Astrocyte (in vitro differentiated cells and primary cell): ENCODE measurements around the gene ZNF497. TPM values are rescaled to one million over a fixed set of nuclear protein-coding genes. Genes with fewer than 3 reads are reported as not detected.

Experiments
- DNase-seq: peaks from one replicate; pipeline ENCODE4 v3.0.0-alpha.2; 2010; ENCODE audit warnings: low read depth
- FAIRE-seq: peaks from 2 replicates; lab custom pipeline; 2011; peaks lifted over from hg19 to GRCh38; lab: Jason Lieb, UNC
- H2AFZ ChIP-seq: 2 replicates; pipeline ENCODE4 v1.6.0; 2012; ENCODE audit warnings: low read depth, low read length, inconsistent platforms
- H3K27ac ChIP-seq: 2 replicates; pipeline ENCODE4 v1.5.1; 2011; ENCODE audit warnings: low read depth, low read length, inconsistent platforms
- H3K27me3 ChIP-seq: 2 replicates; pipeline ENCODE4 v1.6.0; 2011; ENCODE audit warnings: low read length, inconsistent platforms; ENCODE audit not compliant: insufficient read depth
- H3K36me3 ChIP-seq: 2 replicates; pipeline ENCODE4 v1.5.1; 2011; ENCODE audit warnings: low read length, inconsistent platforms; ENCODE audit not compliant: insufficient read depth
- H3K4me1 ChIP-seq: 2 replicates; pipeline ENCODE4 v1.5.1; 2011; ENCODE audit warnings: low read length, inconsistent platforms; ENCODE audit not compliant: insufficient read depth
- H3K4me2 ChIP-seq: 2 replicates; pipeline ENCODE4 v1.6.0; 2012; ENCODE audit warnings: low read length, inconsistent platforms
- H3K4me3 ChIP-seq: 2 replicates; pipeline ENCODE4 v1.5.1; 2011; ENCODE audit warnings: low read depth, mild to moderate bottlenecking, low read length, inconsistent platforms; ENCODE audit not compliant: insufficient read depth
- H3K79me2 ChIP-seq: 2 replicates; pipeline ENCODE4 v1.6.0; 2012; ENCODE audit warnings: mild to moderate bottlenecking, low read length, inconsistent platforms; ENCODE audit not compliant: insufficient read depth
- H3K9ac ChIP-seq: 2 replicates; pipeline ENCODE4 v1.6.0; 2012; ENCODE audit warnings: mild to moderate bottlenecking, low read length, inconsistent platforms
- H3K9me3 ChIP-seq: 2 replicates; pipeline ENCODE4 v1.5.1; 2012; ENCODE audit warnings: low read depth, mild to moderate bottlenecking, low read length, inconsistent platforms; ENCODE audit not compliant: insufficient read depth
- H4K20me1 ChIP-seq: 2 replicates; pipeline ENCODE4 v1.6.0; 2012; ENCODE audit warnings: low read length, inconsistent platforms; ENCODE audit not compliant: insufficient read depth
- H3K27ac Mint-ChIP-seq: one replicate; pipeline ENCODE4 v1.8.0; 2021; ENCODE audit warnings: mild to moderate bottlenecking, mixed read lengths; ENCODE audit not compliant: unreplicated experiment
- H3K27me3 Mint-ChIP-seq: one replicate; pipeline ENCODE4 v1.8.0; 2021; ENCODE audit warnings: low read depth, mixed read lengths; ENCODE audit not compliant: unreplicated experiment
- H3K36me3 Mint-ChIP-seq: one replicate; pipeline ENCODE4 v1.8.0; 2021; ENCODE audit warnings: low read depth, mixed read lengths; ENCODE audit not compliant: unreplicated experiment
- H3K4me1 Mint-ChIP-seq: one replicate; pipeline ENCODE4 v1.8.0; 2021; ENCODE audit warnings: low read depth, mixed read lengths; ENCODE audit not compliant: unreplicated experiment
- H3K4me3 Mint-ChIP-seq: one replicate; pipeline ENCODE4 v1.8.0; 2021; ENCODE audit warnings: mild to moderate bottlenecking, moderate library complexity, mixed read lengths; ENCODE audit not compliant: unreplicated experiment
- H3K9me3 Mint-ChIP-seq: one replicate; pipeline ENCODE4 v1.8.0; 2021; ENCODE audit warnings: mild to moderate bottlenecking, mixed read lengths; ENCODE audit not compliant: unreplicated experiment
- EZH2 ChIP-seq: IDR thresholded peaks from 2 replicates; pipeline ENCODE4 v1.6.1; 2012; ENCODE audit warnings: mild to moderate bottlenecking, low read length, inconsistent platforms; ENCODE audit not compliant: insufficient read depth
- microRNA-seq: library from miRNA; unstranded; fragments of <30 nt; microRNA quantifications from one replicate; pipeline ENCODE4 v1.2.0, GENCODE V29; 2020
- total RNA-seq: library from RNA; stranded (reverse); gene quantifications from 2 replicates; pipeline ENCODE4 v1.2.1, GENCODE V29; 2021
- TF ChIP-seq, protein P1 (sequence below): IDR thresholded peaks from 2 replicates; pipeline ENCODE4 v1.5.1; 2011; ENCODE audit warnings: low read depth, mild to moderate bottlenecking, inconsistent platforms, low read length, moderate library complexity; ENCODE audit not compliant: insufficient read depth

ZNF497 gene
- total RNA-seq, 1 donor from 2014 or later: 0.43 TPM

DNA sequence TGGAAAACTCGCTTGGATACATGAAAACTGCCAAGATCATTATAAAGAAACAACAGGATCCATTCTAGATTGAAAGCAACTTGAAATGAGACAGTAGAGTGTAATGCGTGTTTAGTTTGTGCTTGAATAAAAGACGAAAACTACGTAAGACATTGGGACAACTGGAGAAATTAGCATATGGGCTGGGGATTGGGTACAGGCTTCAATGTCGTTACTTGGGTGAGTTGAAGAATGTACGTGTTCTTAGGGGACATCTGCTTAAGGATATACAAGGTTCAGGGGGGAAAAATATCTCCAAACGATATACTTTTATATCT is 57.8 kb downstream of the ZNF497 start:
- H3K79me2 ChIP-seq: peaks cover 55% of the 10 kb centered on the region
- peak overlapping the region; percentile 92 for H3K4me2 ChIP-seq
- Mint-ChIP-seq H3K27ac (peak overlapping the region; percentile 96), H3K9me3 (peaks cover 2% of the 10 kb centered on the region), H3K36me3 (peaks cover 24% of the 10 kb centered on the region), H3K4me1 (peaks cover 10% of the 10 kb centered on the region), H3K27me3 (no peaks in the 10 kb centered on the region), H3K4me3 (peak overlapping the region; percentile 100)
- H2AFZ ChIP-seq: peak overlapping the region; percentile 63
- no peak for DNase-seq
- no peaks in the 10 kb centered on the region for H3K27me3 ChIP-seq
- peak overlapping the region; percentile 91 for H3K9ac ChIP-seq
- no peak for FAIRE-seq
- peak overlapping the region; percentile 44 for H3K27ac ChIP-seq
- TF ChIP-seq EZH2: no peak
- TF ChIP-seq, protein P1, sequence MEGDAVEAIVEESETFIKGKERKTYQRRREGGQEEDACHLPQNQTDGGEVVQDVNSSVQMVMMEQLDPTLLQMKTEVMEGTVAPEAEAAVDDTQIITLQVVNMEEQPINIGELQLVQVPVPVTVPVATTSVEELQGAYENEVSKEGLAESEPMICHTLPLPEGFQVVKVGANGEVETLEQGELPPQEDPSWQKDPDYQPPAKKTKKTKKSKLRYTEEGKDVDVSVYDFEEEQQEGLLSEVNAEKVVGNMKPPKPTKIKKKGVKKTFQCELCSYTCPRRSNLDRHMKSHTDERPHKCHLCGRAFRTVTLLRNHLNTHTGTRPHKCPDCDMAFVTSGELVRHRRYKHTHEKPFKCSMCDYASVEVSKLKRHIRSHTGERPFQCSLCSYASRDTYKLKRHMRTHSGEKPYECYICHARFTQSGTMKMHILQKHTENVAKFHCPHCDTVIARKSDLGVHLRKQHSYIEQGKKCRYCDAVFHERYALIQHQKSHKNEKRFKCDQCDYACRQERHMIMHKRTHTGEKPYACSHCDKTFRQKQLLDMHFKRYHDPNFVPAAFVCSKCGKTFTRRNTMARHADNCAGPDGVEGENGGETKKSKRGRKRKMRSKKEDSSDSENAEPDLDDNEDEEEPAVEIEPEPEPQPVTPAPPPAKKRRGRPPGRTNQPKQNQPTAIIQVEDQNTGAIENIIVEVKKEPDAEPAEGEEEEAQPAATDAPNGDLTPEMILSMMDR: no peak
- peak overlapping the region; percentile 92 for H3K4me3 ChIP-seq
- no peaks in the 10 kb centered on the region for H3K9me3 ChIP-seq
- H3K36me3 ChIP-seq: peaks cover 28% of the 10 kb centered on the region
- H4K20me1 ChIP-seq: peaks cover 43% of the 10 kb centered on the region
- peaks cover 10% of the 10 kb centered on the region for H3K4me1 ChIP-seq

Small RNA genes lying within 50 kb of the gene (microRNA-seq; reads per million reads assigned to microRNA genes)
- gene MIR4754 (0.82 reads per million), gene MIR6806 (not detected)

Other genes starting within 250 kb of the ZNF497 start
- gene ZNF329, start 212.0 kb downstream of the ZNF497 start, total RNA-seq: 10.8 and 11.1 TPM in 2 replicates
- 38.5 and 39.0 TPM in 2 replicates for gene ZNF274, start 179.7 kb downstream of the ZNF497 start, total RNA-seq
- gene ZNF544, start 133.8 kb downstream of the ZNF497 start, total RNA-seq: 23.4 and 23.7 TPM in 2 replicates
- gene ZNF8, start 83.8 kb downstream of the ZNF497 start, total RNA-seq: 10.0 and 10.4 TPM in 2 replicates
- gene ERVK3-1, start 57.4 kb downstream of the ZNF497 start, total RNA-seq: 34.6 and 40.9 TPM in 2 replicates
- gene ZSCAN22, start 35.8 kb downstream of the ZNF497 start, total RNA-seq: 2.7 and 3.1 TPM in 2 replicates
- 32.3 and 35.9 TPM in 2 replicates for gene A1BG, start 9.3 kb downstream of the ZNF497 start, total RNA-seq
- gene ZNF837, start 18.3 kb upstream of the ZNF497 start, total RNA-seq: 2.4 and 2.9 TPM in 2 replicates
- 793 and 891 TPM in 2 replicates for gene RPS5, start 24.5 kb upstream of the ZNF497 start, total RNA-seq
- 0.36 and 0.41 TPM in 2 replicates for gene RNF225, start 32.9 kb upstream of the ZNF497 start, total RNA-seq
- gene ZNF584, start 45.9 kb upstream of the ZNF497 start, total RNA-seq: 11.7 and 12.7 TPM in 2 replicates
- 1.4 and 1.9 TPM in 2 replicates for gene ZNF132, start 77.4 kb upstream of the ZNF497 start, total RNA-seq
- gene ZNF324B, start 88.9 kb upstream of the ZNF497 start, total RNA-seq: 4.9 and 5.7 TPM in 2 replicates
- gene ZNF324, start 104.3 kb upstream of the ZNF497 start, total RNA-seq: 9.3 and 9.6 TPM in 2 replicates
- 6.0 and 6.2 TPM in 2 replicates for gene ZNF446, start 113.6 kb upstream of the ZNF497 start, total RNA-seq
- gene SLC27A5, start 149.2 kb upstream of the ZNF497 start, total RNA-seq: 6.8 TPM in 2 replicates
- gene ZBTB45, start 157.1 kb upstream of the ZNF497 start, total RNA-seq: 16.2 and 16.3 TPM in 2 replicates
- gene TRIM28, start 181.3 kb upstream of the ZNF497 start, total RNA-seq: 339 and 351 TPM in 2 replicates
- 71.3 and 80.0 TPM in 2 replicates for gene CHMP2A, start 192.4 kb upstream of the ZNF497 start, total RNA-seq
- gene UBE2M, start 195.9 kb upstream of the ZNF497 start, total RNA-seq: 106 and 113 TPM in 2 replicates
- gene MZF1, start 210.6 kb upstream of the ZNF497 start, total RNA-seq: 14.7 and 17.4 TPM in 2 replicates